ENCODE data around the gene CDC42BPB.
"Not testable (repeated sequence)": the region's sequence is repeated elsewhere in the genome, so short reads cannot be mapped to it uniquely, and the experiment has no call there.

Gene CDC42BPB

GRCh38 chr14:102907980-102908730 is 149.2 kb downstream of the CDC42BPB start:
- DNase-seq, result no peak

GRCh38 chr14:102907303-102907844 is 150.0 kb downstream of the CDC42BPB start:
- DNase-seq, result no peak

GRCh38 chr14:102906616-102907302 is 150.6 kb downstream of the CDC42BPB start:
- no peak for DNase-seq

GRCh38 chr14:102905116-102906108 is 151.9 kb downstream of the CDC42BPB start:
- DNase-seq, result no peak

- DNase-seq, result no peak
These were observed 153.3 kb downstream of the CDC42BPB start for GRCh38 chr14:102903889-102904512.

GRCh38 chr14:102903248-102903888 is 154.0 kb downstream of the CDC42BPB start:
- no peak for DNase-seq

GRCh38 chr14:102902523-102903247 is 154.7 kb downstream of the CDC42BPB start:
- no peak for DNase-seq

- DNase-seq, result no peak
These were observed 155.3 kb downstream of the CDC42BPB start for GRCh38 chr14:102902086-102902485.

GRCh38 chr14:102901633-102902032 is 155.7 kb downstream of the CDC42BPB start:
- DNase-seq, result no peak

GRCh38 chr14:102900631-102901571 is 156.4 kb downstream of the CDC42BPB start:
- no peak for DNase-seq

GRCh38 chr14:102899516-102899900 is 157.8 kb downstream of the CDC42BPB start:
- DNase-seq, result no peak

GRCh38 chr14:102898776-102899515 is 158.4 kb downstream of the CDC42BPB start:
- DNase-seq, result no peak

- DNase-seq, result no peak
These were observed 159.1 kb downstream of the CDC42BPB start for GRCh38 chr14:102898298-102898697.

GRCh38 chr14:102897299-102898027 is 159.9 kb downstream of the CDC42BPB start:
- no peak for DNase-seq

GRCh38 chr14:102896735-102897134 is 160.6 kb downstream of the CDC42BPB start:
- not testable (repeated sequence) for DNase-seq

GRCh38 chr14:102893452-102893851 is 163.9 kb downstream of the CDC42BPB start:
- DNase-seq, result no peak

GRCh38 chr14:102892651-102893050 is 164.7 kb downstream of the CDC42BPB start:
- DNase-seq, result no peak

- DNase-seq, result no peak
These were observed 165.8 kb downstream of the CDC42BPB start for GRCh38 chr14:102891556-102891955.
